K562 (cell line): Measurements from ENCODE around the gene ILK.

Experiments used
- CC2D1A ChIP-seq: fragments of 450-650 bp; IDR thresholded peaks from 2 replicates; pipeline ENCODE4 v1.6.1; 2017; ENCODE audit warnings: mild to moderate bottlenecking
- IFI16 ChIP-seq: fragments of 250-450 bp; sonication (Bioruptor Pico); IDR thresholded peaks from 2 replicates; pipeline ENCODE4 v2.1.2; 2022; ENCODE audit warnings: mild to moderate bottlenecking, inconsistent platforms
- POLR3A ChIP-seq: IDR thresholded peaks from 2 replicates; pipeline ENCODE4 v1.6.1; 2011; ENCODE audit warnings: borderline replicate concordance, mild to moderate bottlenecking, moderate library complexity; ENCODE audit not compliant: insufficient read length, insufficient read depth; ENCODE audit errors: extremely low read depth
- ZBTB43 ChIP-seq: sonication (generic); formaldehyde crosslinking; IDR thresholded peaks from 2 replicates; pipeline ENCODE4 v1.8.0; 2023; ENCODE audit warnings: mild to moderate bottlenecking, missing genetic modification reagents
- ZNF639 ChIP-seq, 2 experiments: fragments of 200-800 bp in 1 of 2; sonication (Bioruptor generic) in 1 of 2; sonication (generic) in 1 of 2; formaldehyde crosslinking in 1 of 2; IDR thresholded peaks in 1 of 2; conservative IDR thresholded peaks in 1 of 2; 2 replicates each; pipeline versions ENCODE4 v1.5.0 to v1.6.1; 2016 to 2020; ENCODE audit warnings: missing compliant biosample characterization in 1 of 2, missing genetic modification characterization in 1 of 2, missing genetic modification reagents in 1 of 2

GRCh38 chr11:6630632-6631291, 27.2 kb downstream of the ILK start:
- TF ChIP-seq IFI16 (CRISPR knock-in tag), result no peak
- no peak for TF ChIP-seq ZBTB43 (CRISPR knock-in tag)
- TF ChIP-seq ZNF639 (CRISPR knock-in tag; conservative IDR thresholded peaks at IDR 0.05 in 1 of 2, IDR thresholded peaks at IDR 0.05 in 1 of 2), result no peak
- TF ChIP-seq POLR3A, result no peak
- TF ChIP-seq CC2D1A, result no peak
